T follicular helper cell (primary cell): ENCODE results near the gene AAMP.
"Not testable (repeated sequence)": the region's sequence is repeated elsewhere in the genome, so short reads cannot be mapped to it uniquely, and the experiment has no call there.

Source experiments
- DNase-seq: peaks from one replicate; pipeline ENCODE4 v3.0.0-alpha.2; 2020; ENCODE audit warnings: low read depth

AAMP gene

DNA sequence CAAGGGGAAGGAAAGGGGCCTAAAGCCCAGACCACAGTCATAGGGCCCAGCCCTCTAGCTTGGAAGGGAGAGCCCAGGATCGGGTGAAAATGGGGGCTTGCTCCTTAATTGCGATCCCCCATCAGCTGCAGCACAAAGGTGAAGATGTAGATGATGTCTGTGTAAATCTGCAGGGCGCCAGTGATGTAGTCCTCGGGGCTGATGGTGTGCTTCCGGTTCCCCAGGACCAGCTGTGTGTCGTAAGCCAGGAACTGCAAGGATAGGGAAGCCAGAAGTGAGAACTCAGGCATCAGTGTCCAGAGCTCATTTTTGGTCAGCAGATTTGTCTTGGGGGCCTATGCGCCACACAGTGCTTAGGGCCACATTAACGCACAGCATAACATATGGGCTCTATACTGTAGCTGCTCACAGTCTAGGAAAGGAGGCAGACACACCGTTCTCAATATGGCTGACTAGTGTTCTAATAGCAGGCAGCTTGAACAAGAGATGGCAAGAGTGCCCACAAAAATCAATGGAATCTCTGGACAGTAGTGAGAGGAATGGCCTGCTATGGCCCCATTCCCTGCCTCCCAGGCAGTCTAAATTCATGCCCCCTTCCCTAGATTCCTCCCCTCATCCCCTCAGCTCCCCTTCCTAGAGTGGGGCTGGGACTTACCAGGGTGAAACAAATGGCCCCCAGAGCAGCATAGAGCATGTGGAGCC, 5.6 kb upstream of the AAMP start:
- no peak for DNase-seq

DNA sequence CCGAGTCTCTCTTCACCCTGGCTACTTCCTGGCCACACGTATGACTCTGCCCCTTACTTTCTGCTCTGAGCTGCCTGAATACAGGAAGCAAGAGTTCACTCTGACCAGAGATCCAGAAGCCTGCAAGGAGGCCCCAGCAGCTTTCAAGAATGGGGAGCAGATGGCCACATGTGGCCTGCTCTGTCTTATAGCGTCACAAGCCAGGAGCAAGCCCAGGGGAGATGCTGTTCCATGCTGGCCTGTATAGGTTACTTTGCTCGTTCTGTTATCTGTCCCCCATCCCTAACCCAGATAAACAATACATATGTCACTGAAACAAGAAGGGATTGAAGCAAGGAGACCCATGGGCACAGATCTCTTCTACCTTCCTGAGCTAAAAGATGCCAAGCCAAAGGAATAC, 4.6 kb upstream of the AAMP start:
- DNase-seq: no peak

DNA sequence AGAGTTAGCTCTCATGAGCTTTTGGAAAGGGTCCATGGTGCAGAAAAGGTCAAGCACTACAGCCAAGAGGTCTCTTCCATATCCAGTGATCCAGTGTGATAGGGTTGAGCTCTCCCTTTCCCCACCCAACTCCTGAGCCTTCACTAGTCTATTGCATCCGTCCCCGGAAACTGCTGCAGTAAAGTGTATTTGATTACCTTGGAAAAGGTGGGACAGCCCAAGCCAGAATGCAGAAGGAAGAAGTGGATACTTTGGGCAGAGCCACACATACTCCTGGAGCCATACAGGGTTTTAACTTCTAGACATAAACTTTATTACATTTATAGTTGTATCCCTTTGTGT, 3.9 kb upstream of the AAMP start:
- DNase-seq: no peak

DNA sequence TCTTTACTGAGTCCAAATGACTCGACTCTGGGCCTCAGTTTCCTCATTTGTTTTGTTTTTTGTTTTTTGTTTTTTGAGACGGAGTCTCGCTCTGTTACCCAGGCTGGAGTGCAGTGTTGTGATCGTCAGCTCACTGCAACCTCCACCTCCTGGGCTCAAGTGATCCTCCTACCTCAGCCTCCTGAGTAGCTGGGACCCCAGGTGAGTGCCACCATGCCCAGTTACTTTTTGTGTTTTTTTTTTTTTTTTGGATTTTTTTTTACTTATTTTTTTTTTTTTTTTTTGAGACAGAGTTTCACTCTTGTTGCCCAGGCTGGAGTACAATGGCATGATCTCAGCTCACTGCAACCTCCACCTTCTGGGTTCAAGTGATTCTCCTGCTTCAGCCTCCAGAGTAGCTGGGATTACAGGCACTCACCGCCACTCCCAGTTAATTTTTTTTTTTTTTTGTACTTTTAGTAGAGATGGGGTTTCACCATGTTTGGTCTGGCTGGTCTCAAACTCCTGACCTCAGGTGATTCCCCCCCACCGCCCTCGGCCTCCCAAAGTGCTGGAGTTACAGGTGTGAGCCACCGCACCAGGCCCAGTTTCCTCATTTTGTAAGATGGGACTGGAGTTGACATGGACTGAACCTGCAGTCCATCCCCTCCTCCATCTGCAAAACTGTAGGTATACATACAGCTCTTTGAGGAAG, 3.4 kb upstream of the AAMP start:
- not testable (repeated sequence) for DNase-seq

DNA sequence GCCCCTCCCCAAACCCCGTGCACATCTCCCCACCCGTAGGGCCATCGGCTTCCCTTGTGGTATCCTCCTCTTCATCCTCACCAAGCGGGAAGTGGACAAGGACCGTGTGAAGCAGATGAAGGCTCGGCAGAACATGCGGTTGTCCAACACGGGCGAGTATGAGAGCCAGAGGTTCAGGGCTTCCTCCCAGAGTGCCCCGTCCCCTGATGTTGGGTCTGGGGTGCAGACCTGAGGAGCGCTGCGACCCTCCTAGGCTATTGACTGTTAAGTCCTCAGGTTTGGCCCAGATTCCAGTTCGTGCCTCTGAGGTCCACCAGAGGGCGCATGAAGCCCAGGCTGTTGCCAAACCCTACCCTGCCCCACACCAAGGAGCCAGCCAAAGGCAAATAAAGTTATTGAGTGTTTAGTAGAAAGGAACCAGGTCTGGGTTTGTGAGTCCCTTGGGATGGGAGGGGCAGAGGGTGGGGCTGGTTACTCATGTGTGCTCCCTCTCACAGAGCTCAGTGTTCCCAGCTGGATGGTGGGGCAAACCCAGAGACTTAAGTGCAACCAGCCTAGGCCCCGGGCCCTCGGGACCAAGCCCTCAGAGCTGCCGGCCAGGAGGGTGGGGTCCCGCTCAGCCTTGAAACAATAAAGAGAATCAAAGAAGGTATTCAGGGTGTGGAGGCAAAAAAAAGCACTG, 2.7 kb upstream of the AAMP start:
- peak; percentile 73 for DNase-seq

DNA sequence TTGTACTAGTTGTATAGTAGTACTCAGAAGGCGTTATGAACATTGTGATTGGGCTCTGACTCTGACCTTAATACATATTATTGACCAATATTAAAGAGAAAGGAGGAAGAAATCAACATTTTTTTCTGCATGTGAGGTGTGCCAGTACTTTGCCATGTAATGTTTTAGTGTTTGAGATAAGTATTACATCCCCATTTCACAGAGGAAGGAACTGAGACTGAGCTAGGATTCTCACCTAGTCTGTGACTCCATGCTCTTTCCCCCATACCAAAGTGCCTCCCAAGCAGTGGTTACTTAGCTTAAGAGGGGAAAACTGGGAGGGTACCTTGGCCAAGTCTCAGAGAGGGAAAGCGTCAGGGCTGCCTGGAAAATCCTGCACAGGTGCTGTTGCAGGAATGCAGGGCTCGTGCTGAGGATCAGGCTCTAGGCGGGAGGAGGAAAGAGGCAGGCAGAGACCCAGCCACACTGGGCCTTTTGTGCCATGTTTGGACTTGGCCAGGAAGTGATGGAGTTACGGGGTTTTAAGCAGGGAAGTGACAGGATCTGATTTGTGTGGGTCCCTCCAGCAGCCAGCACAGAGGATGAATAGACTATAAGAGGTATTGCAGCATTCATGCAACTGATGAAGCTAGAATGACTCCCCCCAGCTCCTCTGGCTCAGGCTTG, 2.1 kb upstream of the AAMP start:
- no peak for DNase-seq

DNA sequence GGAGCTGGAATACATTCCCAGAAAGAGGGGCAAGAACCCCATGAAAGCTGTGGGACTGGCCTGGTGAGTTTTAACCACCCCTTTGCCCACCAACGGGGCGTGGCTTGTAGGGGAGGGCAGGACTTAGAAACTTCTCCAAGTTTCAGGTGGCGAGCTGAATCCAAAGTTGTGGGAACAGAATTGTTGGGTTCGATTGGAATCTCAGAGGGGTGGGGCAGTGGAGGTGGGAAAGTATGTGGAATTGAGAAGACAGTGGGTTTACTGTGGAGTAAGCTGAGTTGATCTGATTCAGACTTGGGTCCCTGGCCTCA, 1.5 kb upstream of the AAMP start:
- no peak for DNase-seq

DNA sequence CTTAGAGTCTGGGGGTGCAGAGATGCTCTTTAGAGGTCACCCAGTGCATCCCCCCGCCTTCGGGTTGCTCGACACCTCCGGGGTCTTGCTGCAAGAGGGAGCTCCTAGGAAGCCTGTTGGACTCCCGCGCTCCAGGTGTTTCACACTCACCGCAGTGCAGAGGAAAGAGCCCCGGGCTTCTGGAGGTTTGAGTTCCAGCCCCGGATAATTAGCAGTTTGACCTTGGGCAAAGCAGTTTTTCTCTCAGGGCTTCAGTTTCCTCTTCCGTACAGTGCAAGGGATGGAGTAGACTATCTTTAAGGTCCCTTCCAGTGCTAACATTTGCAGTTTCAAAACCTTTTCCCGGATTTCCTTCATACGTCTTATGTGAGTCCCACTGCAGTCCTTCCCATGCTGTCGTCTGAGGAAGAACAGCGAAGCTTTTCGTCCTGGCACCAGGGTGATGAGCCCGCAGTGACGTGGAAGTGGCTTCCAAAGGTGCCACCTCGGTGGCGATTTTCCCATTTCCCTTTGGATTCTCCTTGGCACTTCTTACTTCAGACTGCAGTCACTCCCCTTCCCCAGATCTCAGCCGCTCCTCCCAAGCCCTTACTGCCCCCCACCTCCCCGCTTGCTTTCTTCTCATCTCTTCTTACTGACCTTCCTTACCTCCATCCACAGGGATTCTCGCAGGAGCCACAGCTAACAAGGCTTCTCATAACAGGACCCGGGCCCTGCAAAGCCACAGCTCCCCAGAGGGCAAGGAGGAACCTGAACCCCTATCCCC, 967 bp upstream of the AAMP start:
- DNase-seq: no peak

DNA sequence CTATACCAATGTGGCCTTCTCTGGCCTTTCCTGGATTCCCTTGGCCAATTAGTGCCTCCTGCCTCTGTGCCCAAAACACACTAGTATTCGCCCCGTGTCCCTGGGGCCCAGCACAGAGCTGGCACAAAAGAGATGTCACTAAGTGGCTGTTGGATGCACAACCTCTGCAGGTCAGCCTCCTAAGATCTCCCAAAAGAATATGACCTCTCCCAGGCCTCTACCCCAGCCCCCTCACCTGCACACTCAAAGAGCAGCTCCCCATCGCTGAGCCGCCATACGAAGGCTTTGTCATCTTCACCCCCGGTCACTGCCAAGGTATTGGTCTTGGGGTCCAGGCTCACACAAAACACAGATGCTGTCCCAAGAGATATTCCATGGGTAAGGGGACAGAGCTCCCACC, 2.7 kb downstream of the AAMP start:
- no peak for DNase-seq

DNA sequence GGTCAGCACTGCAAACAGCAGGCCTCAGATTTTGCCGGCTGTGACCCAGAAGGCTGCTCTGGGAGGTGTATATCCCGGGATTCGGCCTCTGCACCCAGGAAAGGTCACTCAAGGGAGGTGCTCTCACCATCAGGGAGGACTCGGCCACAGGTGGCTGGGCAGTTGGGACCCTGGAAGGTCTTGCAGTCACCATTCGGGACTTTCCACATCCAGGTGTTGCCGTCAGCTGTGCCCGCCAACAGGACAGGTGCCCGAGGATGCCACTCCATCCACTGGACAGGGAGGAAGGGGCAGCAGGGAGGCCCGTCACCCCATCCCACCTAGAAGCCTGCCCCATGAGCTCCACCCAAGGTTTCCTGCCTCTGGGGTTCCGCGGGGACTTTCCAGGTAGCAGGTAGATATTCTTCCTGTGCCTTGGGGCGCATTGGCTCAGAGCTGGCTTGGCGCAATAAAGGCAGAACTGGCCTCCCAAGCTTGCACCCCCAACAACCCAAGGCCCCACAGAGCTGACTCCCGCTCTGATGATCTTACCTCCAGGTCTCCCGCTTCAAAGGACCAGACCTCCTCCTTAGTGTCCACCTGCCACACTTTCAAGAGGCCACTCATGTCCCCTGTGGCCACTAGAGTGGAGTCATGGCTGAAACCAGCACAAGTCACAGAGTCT, 3.5 kb downstream of the AAMP start:
- DNase-seq: no peak

DNA sequence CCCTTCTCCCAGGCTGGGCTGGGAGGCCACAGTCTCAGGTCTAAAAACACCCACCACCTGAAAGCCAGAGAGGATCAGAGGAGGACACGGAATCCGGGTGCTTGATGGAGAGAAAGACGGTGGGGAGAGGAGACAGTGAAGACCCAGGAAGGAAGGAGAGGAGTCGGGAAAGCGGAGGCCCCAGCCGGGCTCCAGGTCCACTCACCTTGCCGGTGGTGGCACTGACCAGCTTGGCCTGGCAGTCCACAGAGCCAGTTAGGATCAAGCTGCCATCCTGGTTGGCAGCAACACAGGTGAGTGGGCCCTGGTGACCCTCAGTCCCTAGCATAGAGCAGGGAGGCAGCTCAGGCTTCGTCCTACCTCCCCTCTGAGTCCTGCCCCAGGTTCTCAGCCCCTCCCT, 4.3 kb downstream of the AAMP start:
- DNase-seq: no peak

DNA sequence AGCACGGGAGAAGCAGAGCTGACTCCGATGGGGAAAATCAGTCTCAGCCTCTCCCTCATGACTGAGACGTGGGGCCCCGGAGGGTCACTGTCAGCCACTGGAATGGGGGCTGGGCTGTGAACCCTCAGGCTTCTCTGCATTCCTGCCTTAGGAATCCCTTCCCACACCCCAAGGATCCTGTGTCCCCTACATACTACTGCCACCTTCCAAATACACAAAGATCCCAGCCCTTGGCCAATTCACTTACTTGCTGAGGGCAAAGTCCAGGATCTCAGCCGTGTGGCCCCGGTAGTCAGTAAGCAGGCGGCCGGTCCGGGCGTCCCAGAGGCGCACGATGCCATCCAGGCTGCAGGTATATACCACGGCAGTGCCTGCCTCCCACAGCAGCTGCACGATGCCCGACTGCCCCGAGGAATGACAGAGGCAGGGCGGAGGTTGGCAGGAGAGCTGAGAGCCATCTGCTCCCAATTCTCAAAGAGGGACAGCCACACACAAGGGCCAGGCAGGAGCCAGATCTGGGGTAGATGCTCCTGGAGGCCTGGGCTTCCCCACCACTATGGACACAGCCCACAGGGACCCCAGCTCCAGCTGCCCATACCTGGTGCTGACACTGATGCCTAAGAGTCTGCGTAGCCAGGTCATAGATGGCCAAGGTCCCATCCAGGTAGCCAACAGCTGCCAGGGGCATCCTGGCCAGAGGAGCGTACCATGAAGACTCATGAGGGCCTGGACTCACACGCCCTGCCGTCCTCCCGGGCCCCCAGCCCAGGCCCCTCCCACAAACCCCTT, 5.0 kb downstream of the AAMP start:
- DNase-seq: no peak

DNA sequence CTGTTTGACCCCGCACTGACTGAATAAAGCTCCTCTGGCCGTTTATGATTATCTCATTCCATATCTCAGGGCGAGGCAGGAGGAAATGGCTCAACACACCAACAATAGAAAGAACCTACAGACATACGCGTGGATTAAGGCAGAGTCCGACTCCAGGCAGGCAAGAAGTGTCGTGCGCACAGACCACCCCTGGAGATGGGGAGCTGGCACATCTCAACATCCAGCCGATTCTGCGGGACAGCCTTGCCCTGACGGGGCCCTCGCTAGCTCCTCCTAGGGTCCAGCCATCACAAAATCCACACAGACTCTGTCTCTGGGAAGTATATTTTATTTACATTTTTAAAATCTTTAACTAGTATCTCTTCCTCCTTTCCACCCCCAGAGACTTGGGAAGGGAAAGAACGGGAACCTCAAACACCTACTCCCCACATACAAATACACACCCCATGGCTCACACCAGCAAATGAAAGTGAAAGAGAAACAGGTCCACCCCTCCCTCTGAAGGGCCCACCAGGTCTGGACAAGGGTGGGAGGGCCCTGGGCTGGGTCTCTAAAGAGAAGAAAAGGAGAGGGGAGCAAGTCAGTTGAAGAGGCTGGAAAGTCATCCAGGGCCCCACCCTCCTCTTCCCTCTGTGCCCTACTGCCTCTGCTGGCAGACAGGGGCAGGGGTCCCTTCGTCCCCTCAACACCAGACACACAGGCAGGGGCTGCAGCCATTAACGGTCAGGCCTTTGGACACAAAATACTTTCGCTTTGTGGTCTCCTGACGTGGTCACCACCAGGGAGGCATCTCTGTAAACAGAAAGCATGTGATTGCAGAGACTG, 5.9 kb downstream of the AAMP start:
- DNase-seq: no peak

DNA sequence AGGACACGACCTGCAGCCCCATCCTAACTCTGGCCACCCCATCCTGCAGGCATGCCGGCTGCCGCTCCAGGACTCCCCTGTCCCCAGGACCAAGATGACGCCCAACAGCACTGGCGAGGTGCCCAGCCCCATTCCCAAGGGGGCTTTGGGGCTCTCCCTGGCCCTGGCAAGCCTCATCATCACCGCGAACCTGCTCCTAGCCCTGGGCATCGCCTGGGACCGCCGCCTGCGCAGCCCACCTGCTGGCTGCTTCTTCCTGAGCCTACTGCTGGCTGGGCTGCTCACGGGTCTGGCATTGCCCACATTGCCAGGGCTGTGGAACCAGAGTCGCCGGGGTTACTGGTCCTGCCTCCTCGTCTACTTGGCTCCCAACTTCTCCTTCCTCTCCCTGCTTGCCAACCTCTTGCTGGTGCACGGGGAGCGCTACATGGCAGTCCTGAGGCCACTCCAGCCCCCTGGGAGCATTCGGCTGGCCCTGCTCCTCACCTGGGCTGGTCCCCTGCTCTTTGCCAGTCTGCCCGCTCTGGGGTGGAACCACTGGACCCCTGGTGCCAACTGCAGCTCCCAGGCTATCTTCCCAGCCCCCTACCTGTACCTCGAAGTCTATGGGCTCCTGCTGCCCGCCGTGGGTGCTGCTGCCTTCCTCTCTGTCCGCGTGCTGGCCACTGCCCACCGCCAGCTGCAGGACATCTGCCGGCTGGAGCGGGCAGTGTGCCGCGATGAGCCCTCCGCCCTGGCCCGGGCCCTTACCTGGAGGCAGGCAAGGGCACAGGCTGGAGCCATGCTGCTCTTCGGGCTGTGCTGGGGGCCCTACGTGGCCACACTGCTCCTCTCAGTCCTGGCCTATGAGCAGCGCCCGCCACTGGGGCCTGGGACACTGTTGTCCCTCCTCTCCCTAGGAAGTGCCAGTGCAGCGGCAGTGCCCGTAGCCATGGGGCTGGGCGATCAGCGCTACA, 7.0 kb downstream of the AAMP start:
- DNase-seq: no peak

DNA sequence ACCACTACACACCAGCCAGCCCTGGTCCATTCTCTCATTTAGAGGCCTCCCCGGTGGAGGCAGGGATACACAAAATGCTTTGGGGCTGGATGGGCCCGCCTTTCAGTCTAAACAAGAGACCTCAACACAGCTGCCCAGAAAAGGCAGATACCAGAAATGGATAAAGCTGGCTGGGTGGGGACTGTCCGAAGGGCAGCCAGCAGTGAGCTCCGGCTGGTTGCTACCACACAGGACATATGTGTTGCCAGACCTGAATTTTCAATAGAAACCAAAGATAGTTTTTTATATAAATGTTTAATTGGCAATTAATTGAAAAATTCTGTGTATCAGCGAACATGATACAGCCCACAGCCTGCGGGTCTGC, 7.7 kb downstream of the AAMP start:
- no peak for DNase-seq

DNA sequence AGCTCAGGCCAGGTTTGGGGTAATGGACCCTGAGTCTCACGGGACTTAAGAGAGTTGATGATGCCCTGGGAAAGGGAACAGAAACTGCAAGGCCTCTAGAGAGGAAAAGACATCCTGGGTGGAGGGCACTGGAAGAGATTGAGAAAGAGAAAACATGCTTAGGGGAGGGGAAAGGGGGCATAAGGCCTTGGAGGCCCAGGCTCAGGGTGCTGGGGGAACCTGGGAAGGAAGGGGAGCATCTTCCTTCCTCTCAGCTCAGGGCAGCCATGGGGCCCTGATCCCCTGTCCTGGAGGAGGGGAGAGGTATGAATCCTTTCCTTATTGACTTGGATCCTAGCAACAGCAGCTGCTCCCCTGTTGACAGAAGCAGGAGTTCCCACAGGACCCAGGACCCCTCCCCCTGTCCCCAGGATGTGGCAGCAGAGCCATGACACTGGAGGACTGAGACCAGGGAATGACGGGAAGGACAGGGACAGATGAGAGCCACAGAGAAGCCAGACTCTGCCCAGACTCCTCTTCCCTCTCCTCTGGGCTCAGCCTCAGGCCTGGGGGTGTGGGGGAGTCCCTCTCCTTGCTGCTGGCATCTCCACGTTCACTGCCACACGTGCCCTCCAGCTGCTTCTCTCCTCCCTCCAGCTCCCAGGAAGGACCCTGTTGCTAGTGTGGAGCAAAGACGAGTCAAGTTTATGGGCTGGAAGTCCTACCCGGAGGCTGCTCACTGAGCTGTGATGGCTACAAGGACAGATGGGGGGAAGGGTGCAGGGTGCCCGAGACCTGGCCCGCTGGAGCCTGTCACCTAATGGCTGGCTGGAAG, 8.3 kb downstream of the AAMP start:
- no peak for DNase-seq

DNA sequence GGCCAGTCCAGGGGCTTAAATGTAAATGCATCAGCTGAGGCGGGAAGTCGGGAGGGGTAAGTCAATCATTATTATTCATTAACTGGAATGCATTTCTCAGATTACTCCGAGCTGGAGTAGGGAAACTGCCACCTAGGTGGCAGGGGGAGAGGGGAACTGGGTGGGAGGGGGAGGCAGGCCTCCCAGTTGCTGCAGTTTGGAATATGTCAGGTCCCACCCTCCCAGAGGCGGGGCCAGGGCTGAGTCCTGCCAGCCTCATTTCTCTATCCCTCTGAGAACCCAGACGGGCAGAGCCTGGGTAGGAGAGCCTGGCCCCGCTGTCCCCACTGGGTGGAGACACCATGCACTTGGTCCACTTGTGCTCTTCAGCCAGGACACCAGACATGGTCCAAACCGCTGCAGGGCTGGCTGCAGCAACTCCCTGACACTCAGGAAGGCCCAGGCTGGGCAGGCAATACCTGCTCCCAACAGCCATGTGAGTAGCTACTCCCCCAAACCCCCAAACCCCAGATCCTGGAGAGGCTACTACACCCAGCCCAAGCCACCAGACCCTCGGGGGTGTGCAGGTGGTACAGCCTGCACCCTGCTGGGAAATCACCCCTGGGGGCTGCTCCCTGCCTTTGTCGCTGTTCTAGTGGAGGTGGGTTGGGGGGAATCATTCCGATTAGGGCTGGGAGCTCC, 9.1 kb downstream of the AAMP start, which contains the start of gene GPBAR1:
Gene GPBAR1 (plus strand): TSS at position 274 of the 681 bp plus-strand sequence. CDS start 1,710 bp downstream, outside the sequence.
- no peak for DNase-seq
